Stomach smooth muscle (tissue), 2 donors: ENCODE data around the gene HABP2.
A peak's percentile ranks its signal among the peaks of the same experiment; 100 is the strongest.

Experiments used
- H3K27ac ChIP-seq: one replicate; pipeline ENCODE4 v1.7.0; 2013; ENCODE audit warnings: mild to moderate bottlenecking, low read length, inconsistent platforms
- H3K27me3 ChIP-seq, 2 donors: one replicate each; pipeline ENCODE4 v1.7.0; 2013; ENCODE audit warnings: low read length in 2 of 2; ENCODE audit not compliant: insufficient read depth in 2 of 2, control insufficient read depth in 1 of 2
- H3K36me3 ChIP-seq, 2 donors: one replicate each; pipeline ENCODE4 v1.7.0; 2013; ENCODE audit warnings: low read length in 2 of 2; ENCODE audit not compliant: control insufficient read depth in 2 of 2, insufficient read depth in 2 of 2
- H3K4me1 ChIP-seq: one replicate; pipeline ENCODE4 v1.7.0; 2013; ENCODE audit warnings: low read length; ENCODE audit not compliant: control insufficient read depth, insufficient read depth
- H3K4me3 ChIP-seq, 2 donors: one replicate each; pipeline ENCODE4 v1.7.0; 2013; ENCODE audit warnings: low read length in 2 of 2
- H3K9ac ChIP-seq, 2 donors: one replicate each; pipeline ENCODE4 v1.7.0; 2013; ENCODE audit warnings: low read length in 2 of 2, mild to moderate bottlenecking in 1 of 2
- H3K9me3 ChIP-seq, 2 donors: one replicate each; pipeline ENCODE4 v1.7.0; 2013; ENCODE audit warnings: low read length in 2 of 2; ENCODE audit not compliant: control insufficient read depth in 2 of 2
- donor health status: healthy.
- donor health status: Pancreatic carcinoma.

HABP2 gene

GRCh38 chr10:113555751-113556150 lies 2.9 kb downstream of the HABP2 start:
- Histone ChIP-seq H3K27me3 (peaks cover 5 to 15% of the 10 kb centered on the region in 2 donors), H3K4me3 (no peak overlapping the region), H3K4me1 (no peaks in the 10 kb centered on the region), H3K9me3 (peaks cover 0 to 2% of the 10 kb centered on the region in 2 donors), H3K27ac (no peak overlapping the region), H3K9ac (no peak overlapping the region), H3K36me3 (no peaks in the 10 kb centered on the region)

GRCh38 chr10:113557424-113557862 lies 4.6 kb downstream of the HABP2 start:
- H3K4me1 ChIP-seq = peaks cover 3% of the 10 kb centered on the region
- H3K27me3 ChIP-seq = peaks cover 5 to 15% of the 10 kb centered on the region in 2 donors
- no peak overlapping the region for H3K4me3 ChIP-seq
- peaks cover 0 to 2% of the 10 kb centered on the region in 2 donors for H3K9me3 ChIP-seq
- no peak overlapping the region for H3K27ac ChIP-seq
- H3K9ac ChIP-seq = no peak overlapping the region
- H3K36me3 ChIP-seq = no peaks in the 10 kb centered on the region

GRCh38 chr10:113557903-113558321 lies 5.1 kb downstream of the HABP2 start:
- Histone ChIP-seq H3K36me3 (no peaks in the 10 kb centered on the region), H3K9ac (no peak overlapping the region), H3K4me3 (no peak overlapping the region), H3K9me3 (peaks cover 0 to 2% of the 10 kb centered on the region in 2 donors), H3K27ac (no peak overlapping the region), H3K27me3 (peaks cover 5 to 15% of the 10 kb centered on the region in 2 donors), H3K4me1 (peaks cover 3% of the 10 kb centered on the region)

DNA sequence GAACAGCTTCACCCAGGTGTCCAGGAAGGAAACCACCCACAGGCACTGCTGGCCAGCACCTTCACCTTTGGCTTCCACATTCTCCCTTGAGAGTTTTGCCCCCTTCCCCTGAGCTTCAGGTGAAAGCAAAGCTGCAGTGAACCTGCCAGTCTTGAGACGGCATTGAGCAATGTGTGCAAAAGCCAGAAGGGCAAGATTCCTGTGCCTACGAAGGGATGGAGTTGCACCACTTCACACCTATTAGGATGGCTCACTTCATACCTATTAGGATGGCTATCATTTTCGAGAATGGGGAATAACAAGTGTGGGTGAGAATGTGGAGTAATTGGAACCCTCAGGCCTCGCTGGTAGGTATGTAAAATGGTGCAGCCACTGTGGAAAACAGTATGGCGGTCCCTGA lies 7.2 kb downstream of the HABP2 start:
- Histone ChIP-seq H3K27me3 (peaks cover 5 to 15% of the 10 kb centered on the region in 2 donors), H3K36me3 (no peaks in the 10 kb centered on the region), H3K4me1 (peaks cover 3% of the 10 kb centered on the region), H3K27ac (no peak overlapping the region), H3K4me3 (no peak overlapping the region), H3K9me3 (peaks cover 0 to 2% of the 10 kb centered on the region in 2 donors), H3K9ac (no peak overlapping the region)

- H3K27ac ChIP-seq = no peak overlapping the region
- no peak overlapping the region for H3K9ac ChIP-seq
- peaks cover 0 to 2% of the 10 kb centered on the region in 2 donors for H3K9me3 ChIP-seq
- H3K36me3 ChIP-seq = no peaks in the 10 kb centered on the region
- no peak overlapping the region for H3K4me3 ChIP-seq
- H3K4me1 ChIP-seq = peaks cover 3% of the 10 kb centered on the region
- H3K27me3 ChIP-seq = peaks cover 5 to 12% of the 10 kb centered on the region in 2 donors
These were observed 8.4 kb downstream of the HABP2 start for GRCh38 chr10:113561214-113561613.

DNA sequence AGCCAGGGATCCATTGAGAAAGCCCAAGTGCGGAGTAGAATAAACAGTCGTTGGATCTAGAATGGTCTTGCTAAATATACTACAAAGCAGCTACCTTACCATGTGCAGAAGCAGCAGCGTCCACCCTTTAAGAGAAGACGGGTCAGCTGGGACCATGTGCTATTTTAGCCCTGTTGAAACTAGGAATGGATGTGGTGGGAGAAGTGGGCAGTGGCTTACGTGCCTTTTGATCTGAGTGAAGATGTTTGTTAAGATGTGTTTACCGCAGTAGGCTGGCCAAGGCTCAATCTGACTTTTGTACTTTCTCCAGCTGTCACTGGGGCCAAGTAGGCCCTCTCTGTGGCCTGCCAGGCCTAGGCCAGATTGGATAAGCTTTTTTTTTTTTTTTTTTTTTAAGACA lies 9.2 kb downstream of the HABP2 start:
- Histone ChIP-seq H3K9ac (no peak overlapping the region), H3K4me3 (no peak overlapping the region), H3K9me3 (peaks cover 0 to 2% of the 10 kb centered on the region in 2 donors), H3K4me1 (peaks cover 3% of the 10 kb centered on the region), H3K27me3 (peaks cover 3 to 9% of the 10 kb centered on the region in 2 donors), H3K36me3 (no peaks in the 10 kb centered on the region), H3K27ac (no peak overlapping the region)

DNA sequence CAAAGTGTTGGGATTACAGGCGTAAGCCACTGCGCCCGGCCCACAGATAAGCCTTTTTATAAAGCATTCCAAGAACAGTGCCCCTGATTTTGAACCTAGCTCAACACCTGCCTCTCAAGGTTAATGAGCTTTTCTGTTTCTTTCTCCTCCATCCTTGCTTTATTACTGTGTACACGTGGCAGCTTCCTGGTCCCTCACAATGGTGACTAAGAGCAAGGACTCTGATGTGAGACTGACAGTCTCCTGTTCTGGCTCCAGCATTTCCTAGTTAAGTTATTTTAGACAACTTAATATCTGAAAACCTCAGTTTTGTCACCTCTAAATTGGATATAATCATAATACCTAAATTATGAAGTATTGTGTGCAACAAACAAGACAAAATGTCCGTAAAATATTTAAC lies 9.9 kb downstream of the HABP2 start:
- no peaks in the 10 kb centered on the region for H3K36me3 ChIP-seq
- no peak overlapping the region for H3K27ac ChIP-seq
- peak overlapping the region in 1 of 2 donors; percentile 61 for H3K4me3 ChIP-seq
- H3K4me1 ChIP-seq = peaks cover 3% of the 10 kb centered on the region
- H3K27me3 ChIP-seq = peaks cover 2 to 6% of the 10 kb centered on the region in 2 donors
- peaks cover 0 to 2% of the 10 kb centered on the region in 2 donors for H3K9me3 ChIP-seq
- H3K9ac ChIP-seq = no peak overlapping the region

DNA sequence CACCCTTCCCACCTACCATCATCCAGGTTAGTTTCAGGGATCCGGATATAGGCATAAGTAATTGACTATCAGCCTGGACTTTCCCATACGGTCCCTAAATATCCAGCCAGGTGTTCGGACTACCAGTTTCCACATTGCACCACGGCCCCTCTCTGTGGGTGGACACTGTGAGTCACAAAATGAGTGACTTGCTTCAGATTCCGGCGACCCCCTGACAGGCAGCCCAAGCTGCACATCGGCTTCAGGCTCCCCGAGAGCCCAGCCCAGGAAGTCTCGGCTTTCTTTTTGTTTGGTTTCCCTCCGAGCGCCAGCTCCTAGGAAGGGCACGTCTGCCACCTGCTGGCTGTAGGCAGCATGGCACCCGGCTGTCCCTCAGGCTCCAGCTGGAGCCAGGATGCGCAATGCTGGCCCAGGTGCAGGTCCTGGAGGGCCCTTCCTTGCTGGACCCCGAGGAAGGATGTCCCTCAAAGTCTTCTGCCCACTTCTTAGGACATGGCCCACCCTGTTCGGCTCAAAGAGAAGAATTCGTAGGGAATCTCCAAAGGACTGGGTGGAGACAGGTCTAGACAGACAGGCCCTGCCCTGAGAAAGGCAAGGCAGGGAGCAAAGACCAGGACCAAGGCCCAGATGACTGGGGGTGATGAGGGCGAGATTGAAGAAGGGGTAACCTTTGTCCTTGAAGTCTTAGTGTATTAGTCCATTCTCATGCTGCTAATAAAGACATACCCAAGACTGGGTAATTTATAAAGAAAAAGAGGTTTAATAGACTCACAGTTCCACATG lies 10.6 kb downstream of the HABP2 start:
- Histone ChIP-seq H3K27ac (no peak overlapping the region), H3K9me3 (no peaks in the 10 kb centered on the region), H3K4me1 (peaks cover 3% of the 10 kb centered on the region), H3K9ac (peak overlapping the region in 1 of 2 donors; percentile 68), H3K4me3 (peak overlapping the region; percentile 61 to 79), H3K36me3 (no peaks in the 10 kb centered on the region), H3K27me3 (peaks cover 2% of the 10 kb centered on the region in 2 donors)

DNA sequence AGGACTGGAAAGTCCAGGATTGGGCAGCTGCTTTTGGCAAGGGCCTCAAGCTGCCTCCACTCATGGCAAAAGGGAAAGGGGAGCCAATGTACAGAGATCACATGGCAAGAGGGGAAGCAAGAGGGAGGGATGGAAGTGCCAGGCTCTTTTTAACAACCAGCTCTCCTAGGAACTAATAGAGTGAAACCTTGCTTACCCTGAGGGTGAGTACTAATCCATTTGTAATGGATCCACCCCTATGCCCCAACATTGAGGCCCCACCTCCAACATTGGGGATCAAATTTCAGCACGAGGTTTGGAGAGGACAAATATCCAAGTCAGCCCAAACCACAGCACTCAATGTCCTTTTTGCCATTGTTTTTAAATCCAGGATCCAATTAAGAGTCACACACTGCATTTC lies 12.5 kb downstream of the HABP2 start:
- H3K9ac ChIP-seq = no peak overlapping the region
- H3K27me3 ChIP-seq = peaks cover 0 to 4% of the 10 kb centered on the region in 2 donors
- H3K9me3 ChIP-seq = no peaks in the 10 kb centered on the region
- no peaks in the 10 kb centered on the region for H3K36me3 ChIP-seq
- H3K27ac ChIP-seq = no peak overlapping the region
- H3K4me1 ChIP-seq = peaks cover 3% of the 10 kb centered on the region
- no peak overlapping the region for H3K4me3 ChIP-seq

- Histone ChIP-seq H3K27ac (no peak overlapping the region), H3K36me3 (no peaks in the 10 kb centered on the region), H3K9ac (no peak overlapping the region), H3K9me3 (peaks cover 0 to 5% of the 10 kb centered on the region in 2 donors), H3K4me1 (peaks cover 1% of the 10 kb centered on the region), H3K27me3 (peaks cover 0 to 4% of the 10 kb centered on the region in 2 donors), H3K4me3 (no peak overlapping the region)
These were observed 14.0 kb downstream of the HABP2 start for GRCh38 chr10:113566888-113567287.

DNA sequence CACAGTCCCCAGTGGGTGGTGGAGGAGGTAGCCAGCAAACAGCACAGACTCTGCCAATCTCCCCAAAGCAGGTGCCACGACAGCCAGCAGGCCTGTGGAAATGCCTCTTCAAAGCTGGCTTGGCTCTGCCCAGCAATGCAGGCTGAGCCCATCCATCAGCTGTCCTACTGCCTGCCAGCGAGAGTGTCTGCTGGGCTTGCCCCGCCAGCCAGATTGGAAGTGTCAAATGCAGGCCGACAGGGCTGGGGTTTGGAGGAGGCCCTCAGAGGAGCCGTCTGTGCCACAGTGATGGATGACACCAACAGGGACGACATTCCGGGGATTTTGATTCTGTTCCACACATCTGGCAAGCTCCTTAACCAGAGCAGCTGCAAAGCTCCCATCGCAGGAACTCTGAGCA lies 16.7 kb downstream of the HABP2 start:
- Histone ChIP-seq H3K4me3 (no peak overlapping the region), H3K36me3 (no peaks in the 10 kb centered on the region), H3K9me3 (peaks cover 0 to 5% of the 10 kb centered on the region in 2 donors), H3K27me3 (peaks cover 0 to 4% of the 10 kb centered on the region in 2 donors), H3K9ac (no peak overlapping the region), H3K27ac (no peak overlapping the region), H3K4me1 (no peaks in the 10 kb centered on the region)
